Measurements from ENCODE around the gene ARMC7. TPM values are rescaled to one million over a fixed set of nuclear protein-coding genes. Genes with fewer than 3 reads are reported as not detected.

ARMC7 gene
- total and polyA plus RNA-seq, 2 of the 4 experiments (the other 2 are of a cell fraction), result 1.8 to 6.9 TPM

- Histone ChIP-seq H3K27me3 (ENCODE audit: control insufficient read depth, insufficient read depth, low read length) (no peaks in the 10 kb centered on the region), H2AFZ (replicated peaks; ENCODE audit: low read length, poor library complexity) (peak overlapping the region; percentile 8), H2BK120ac (ENCODE audit: low read depth, low read length) (no peak overlapping the region), H2BK15ac (ENCODE audit: low read depth, low read length) (no peak overlapping the region), H4K8ac (ENCODE audit: low read depth in 2 of 2, low read length in 2 of 2) (no peak overlapping the region), H3K4me3 (ENCODE audit: insufficient read depth, low read depth, low read length) (no peak overlapping the region), H3K9me1 (ENCODE audit: insufficient read depth, low read length) (peaks cover 22% of the 10 kb centered on the region), H3K9ac (ENCODE audit: low read depth, low read length) (no peak overlapping the region), H2AK9ac (replicated peaks; ENCODE audit: low read depth, low read length, poor library complexity) (no peak overlapping the region), H3K56ac (ENCODE audit: extremely low read depth, insufficient read depth, low read length) (no peak overlapping the region), H4K5ac (ENCODE audit: low read depth, low read length) (no peak overlapping the region), H4K20me1 (ENCODE audit: insufficient read depth, low read length) (no peaks in the 10 kb centered on the region; the same call in 1 of the 2 replicates), H2BK5ac (ENCODE audit: low read depth, low read length, poor library complexity, severe bottlenecking) (no peak overlapping the region), H3K9me3 (ENCODE audit: control insufficient read depth, insufficient read depth, low read length) (no peaks in the 10 kb centered on the region), H4K91ac (ENCODE audit: insufficient read depth, low read depth, low read length) (no peak overlapping the region), H3K14ac (replicated peaks; ENCODE audit: low read depth, low read length) (no peak overlapping the region), H3K4me2 (ENCODE audit: low read depth, low read length) (no peak overlapping the region), H3K18ac (ENCODE audit: low read depth, low read length) (no peak overlapping the region), H3K27ac (ENCODE audit: insufficient read depth, low read length) (no peak overlapping the region), H3K36me3 (ENCODE audit: control insufficient read depth, insufficient read depth, low read length) (no peaks in the 10 kb centered on the region), H2AK5ac (ENCODE audit: low read depth, low read length) (peak overlapping the region; percentile 20), H2BK20ac (ENCODE audit: low read depth, low read length) (no peak overlapping the region), H3K79me1 (ENCODE audit: low read depth in 1 of 2, low read length in 2 of 2) (peaks cover 0 to 34% of the 10 kb centered on the region in 2 experiments; a peak in 3 of 4 replicates), H3K23ac (ENCODE audit: low read depth, low read length) (0 out of 2 replicates have a peak overlapping the region, but pooled peaks have one; percentile 2), H3K4ac (ENCODE audit: low read depth, low read length) (0 out of 2 replicates have a peak overlapping the region, but pooled peaks have one; percentile 24), H3K4me1 (ENCODE audit: control insufficient read depth, insufficient read depth, low read length) (peaks cover 28% of the 10 kb centered on the region)
- no TSS peak for BruUV-seq (replicated peaks)
- TF ChIP-seq MXI1 (IDR thresholded peaks at IDR 0.05; ENCODE audit: borderline replicate concordance, low read depth, low read length) (no peak), RFX5 (IDR thresholded peaks at IDR 0.05; ENCODE audit: low read depth, low read length) (no peak), MAFK (IDR thresholded peaks at IDR 0.05; ENCODE audit: low read depth, low read length) (no peak), BHLHE40 (IDR thresholded peaks at IDR 0.05; ENCODE audit: low read depth, low read length) (no peak), CEBPB (IDR thresholded peaks at IDR 0.05; ENCODE audit: low read depth, low read length) (no peak), RAD21 (IDR thresholded peaks at IDR 0.05; ENCODE audit: low read length) (no peak), ELK1 (IDR thresholded peaks at IDR 0.05; ENCODE audit: borderline replicate concordance, low read depth, low read length) (no peak), MAZ (IDR thresholded peaks at IDR 0.05; ENCODE audit: borderline replicate concordance, low read depth, low read length) (no peak), SMC3 (IDR thresholded peaks at IDR 0.05; ENCODE audit: low read depth, low read length) (no peak), CHD1 (IDR thresholded peaks at IDR 0.05; ENCODE audit: low read depth, low read length) (no peak), CTCF (conservative IDR thresholded peaks at IDR 0.05; ENCODE audit: low read depth, low read length) (no peak)
- ChIA-PET POLR2A (ENCODE audit: unreplicated experiment) (no interaction called here), CTCF (no interaction called here)
- dilution Hi-C loops (cut with HindIII; ENCODE audit: low sequenced_read_pairs, unreplicated experiment), result no loop called here
- no peak for ATAC-seq (ENCODE audit: low read depth)
- WGBS, 2 experiments (ENCODE audit: extremely low coverage in 2 of 2, insufficient read length in 1 of 2), result 88% methylated on average over 4 of the region's 10 CpGs; no CpG with 5 or more reads in 1 of the 2 experiments
- in situ Hi-C loops (cut with MboI; ENCODE audit: low sequenced_read_pairs), result no loop called here
- intact Hi-C loops (cut with micrococcal nuclease), result no loop called here
- no peak for DNase-seq
Observed at GRCh38 chr17:75091855-75092327, 17.9 kb upstream of the ARMC7 start.
